Measurements from ENCODE around the gene HNRNPC.

HNRNPC gene

GRCh38 chr14:21210023-21210422 lies 59.2 kb downstream of the HNRNPC start:
- no peak for DNase-seq

GRCh38 chr14:21209185-21209584 lies 60.1 kb downstream of the HNRNPC start:
- DNase-seq: no peak

- no peak for DNase-seq
These were observed 60.7 kb downstream of the HNRNPC start for GRCh38 chr14:21208554-21208953.

GRCh38 chr14:21206753-21207684 lies 62.2 kb downstream of the HNRNPC start:
- no peak for DNase-seq

- no peak for DNase-seq
These were observed 63.3 kb downstream of the HNRNPC start for GRCh38 chr14:21205678-21206581.

- DNase-seq: no peak
These were observed 64.1 kb downstream of the HNRNPC start for GRCh38 chr14:21205026-21205677.

- no peak for DNase-seq
These were observed 64.8 kb downstream of the HNRNPC start for GRCh38 chr14:21204167-21205025.

GRCh38 chr14:21203470-21204166 lies 65.6 kb downstream of the HNRNPC start:
- DNase-seq: no peak

GRCh38 chr14:21202463-21203358 lies 66.5 kb downstream of the HNRNPC start:
- no peak for DNase-seq

GRCh38 chr14:21201732-21202462 lies 67.3 kb downstream of the HNRNPC start:
- DNase-seq: no peak

GRCh38 chr14:21200752-21201461 lies 68.3 kb downstream of the HNRNPC start:
- DNase-seq: no peak

GRCh38 chr14:21199611-21200560 lies 69.4 kb downstream of the HNRNPC start:
- no peak for DNase-seq

GRCh38 chr14:21197418-21198205 lies 71.6 kb downstream of the HNRNPC start:
- no peak for DNase-seq

GRCh38 chr14:21194597-21194996 lies 74.6 kb downstream of the HNRNPC start:
- DNase-seq: no peak

- no peak for DNase-seq
These were observed 76.2 kb downstream of the HNRNPC start for GRCh38 chr14:21192875-21193535.

GRCh38 chr14:21192447-21192822 lies 76.8 kb downstream of the HNRNPC start:
- no peak for DNase-seq

Data from right forelimb (tissue), 1 donor.